Measurements from ENCODE around the gene TBC1D22A. TPM values are rescaled to one million over a fixed set of nuclear protein-coding genes. Genes with fewer than 3 reads are reported as not detected.

The TBC1D22A gene
- total RNA-seq, 2 experiments from 2014 or later = 22.3 to 43.9 TPM

DNA sequence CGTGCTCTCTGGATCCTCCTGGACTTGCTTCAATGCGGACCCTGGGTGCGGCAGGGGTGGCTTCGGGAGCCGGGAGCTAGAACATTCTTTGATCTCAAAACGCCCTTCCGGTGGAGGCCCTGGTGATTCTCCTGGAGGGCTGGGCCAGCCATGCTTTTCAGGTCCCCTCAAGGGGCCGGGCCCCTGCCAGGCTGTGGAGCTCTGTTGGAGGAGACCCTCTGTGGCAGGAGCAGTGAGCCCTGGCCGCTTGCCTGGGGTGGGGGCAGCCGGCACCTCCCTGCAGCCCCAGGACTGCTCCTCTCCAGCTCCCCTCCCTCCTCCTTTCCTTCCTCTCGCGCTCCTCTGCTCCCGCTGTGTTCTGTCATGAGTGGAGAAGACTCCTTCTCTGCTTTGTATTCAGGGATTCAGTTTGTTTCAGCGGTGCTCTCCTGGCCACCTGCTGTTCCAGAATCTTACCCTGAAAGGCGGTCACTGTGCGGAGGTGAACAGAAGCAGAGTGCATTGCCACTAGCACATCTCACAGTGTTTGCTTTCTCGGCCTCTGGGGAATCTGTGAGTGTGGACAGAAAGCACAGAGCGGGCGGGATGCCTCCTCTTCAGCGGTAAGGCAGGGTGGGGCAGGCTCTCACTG is 289.1 kb downstream of the TBC1D22A start:
- no peak for DNase-seq (ENCODE audit: low spot score)
- intact Hi-C loops (cut with micrococcal nuclease; ENCODE audit: unreplicated experiment) = no loop called here
- ChIA-PET CTCF (ENCODE audit: unreplicated experiment) (no interaction called here), POLR2A (no interaction called here)
- Histone ChIP-seq H4K20me1 (ENCODE audit: insufficient read depth, low read length) (no peaks in the 10 kb centered on the region), H2AFZ (ENCODE audit: low read length) (no peak overlapping the region), H3K4me3 (ENCODE audit: low read depth, low read length, poor library complexity, severe bottlenecking) (no peak overlapping the region), H3K27ac (ENCODE audit: low read depth, low read length, poor library complexity, severe bottlenecking) (no peak overlapping the region), H3K4me2 (ENCODE audit: low read length) (no peak overlapping the region), H3K4me1 (ENCODE audit: insufficient read depth, low read length, poor library complexity, severe bottlenecking) (no peaks in the 10 kb centered on the region), H3K36me3 (ENCODE audit: insufficient read depth, low read length) (no peaks in the 10 kb centered on the region), H3K9me3 (ENCODE audit: low read length) (no peaks in the 10 kb centered on the region), H3K79me2 (ENCODE audit: insufficient read depth, low read depth, low read length) (no peaks in the 10 kb centered on the region), H3K9me2 (ENCODE audit: insufficient read depth, low read length) (no peaks in the 10 kb centered on the region)
- no TSS peak for BruUV-seq (replicated peaks)
- TF ChIP-seq EZH2phosphoT487 (IDR thresholded peaks at IDR 0.05; ENCODE audit: borderline replicate concordance, low read depth, low read length) = no peak
- TF ChIP-seq, protein P1, sequence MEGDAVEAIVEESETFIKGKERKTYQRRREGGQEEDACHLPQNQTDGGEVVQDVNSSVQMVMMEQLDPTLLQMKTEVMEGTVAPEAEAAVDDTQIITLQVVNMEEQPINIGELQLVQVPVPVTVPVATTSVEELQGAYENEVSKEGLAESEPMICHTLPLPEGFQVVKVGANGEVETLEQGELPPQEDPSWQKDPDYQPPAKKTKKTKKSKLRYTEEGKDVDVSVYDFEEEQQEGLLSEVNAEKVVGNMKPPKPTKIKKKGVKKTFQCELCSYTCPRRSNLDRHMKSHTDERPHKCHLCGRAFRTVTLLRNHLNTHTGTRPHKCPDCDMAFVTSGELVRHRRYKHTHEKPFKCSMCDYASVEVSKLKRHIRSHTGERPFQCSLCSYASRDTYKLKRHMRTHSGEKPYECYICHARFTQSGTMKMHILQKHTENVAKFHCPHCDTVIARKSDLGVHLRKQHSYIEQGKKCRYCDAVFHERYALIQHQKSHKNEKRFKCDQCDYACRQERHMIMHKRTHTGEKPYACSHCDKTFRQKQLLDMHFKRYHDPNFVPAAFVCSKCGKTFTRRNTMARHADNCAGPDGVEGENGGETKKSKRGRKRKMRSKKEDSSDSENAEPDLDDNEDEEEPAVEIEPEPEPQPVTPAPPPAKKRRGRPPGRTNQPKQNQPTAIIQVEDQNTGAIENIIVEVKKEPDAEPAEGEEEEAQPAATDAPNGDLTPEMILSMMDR (conservative IDR thresholded peaks at IDR 0.05; ENCODE audit: low read length) = no peak

DNA sequence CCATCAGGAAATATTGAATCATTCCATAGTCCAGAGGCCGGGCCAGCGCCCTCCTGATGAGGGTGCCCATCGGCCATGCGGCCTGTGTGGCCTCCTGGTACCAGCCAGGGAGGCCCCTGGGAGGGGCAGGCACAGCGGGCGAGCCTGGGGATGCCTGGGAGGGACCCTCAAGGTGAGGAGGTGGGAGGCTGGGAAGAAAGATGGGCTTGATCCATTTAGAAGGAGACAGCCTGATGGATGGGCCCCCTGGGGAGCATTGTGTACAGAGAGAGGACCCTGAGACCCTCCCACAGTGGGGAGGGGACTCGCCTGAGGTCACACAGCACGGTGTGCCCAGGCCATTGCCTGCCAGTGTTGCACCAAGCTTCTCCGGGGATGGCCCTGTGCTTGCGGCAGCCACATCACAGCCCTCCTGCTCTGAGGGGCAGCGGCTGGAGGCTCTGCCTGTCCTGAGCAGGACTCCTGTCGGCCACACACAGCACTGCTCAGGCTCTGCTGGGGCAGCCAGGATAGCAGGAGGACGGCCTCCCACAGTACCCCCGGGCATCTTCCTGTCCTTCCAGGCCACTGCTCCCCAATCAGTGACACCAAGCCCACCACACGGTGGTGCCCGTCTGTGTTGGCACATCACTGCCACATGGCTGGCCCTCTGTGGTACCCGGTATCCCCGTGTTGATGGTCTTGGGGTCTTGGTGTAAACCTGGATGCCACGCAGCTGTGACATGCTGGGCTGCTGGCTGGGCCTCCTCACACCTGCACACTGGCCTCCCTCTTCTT is 290.0 kb downstream of the TBC1D22A start:
- no TSS peak for BruUV-seq (replicated peaks)
- Histone ChIP-seq H2AFZ (ENCODE audit: low read length) (no peak overlapping the region), H4K20me1 (ENCODE audit: insufficient read depth, low read length) (no peaks in the 10 kb centered on the region), H3K36me3 (ENCODE audit: insufficient read depth, low read length) (no peaks in the 10 kb centered on the region), H3K27ac (ENCODE audit: low read depth, low read length, poor library complexity, severe bottlenecking) (no peak overlapping the region), H3K4me3 (ENCODE audit: low read depth, low read length, poor library complexity, severe bottlenecking) (no peak overlapping the region), H3K4me1 (ENCODE audit: insufficient read depth, low read length, poor library complexity, severe bottlenecking) (no peaks in the 10 kb centered on the region), H3K9me2 (ENCODE audit: insufficient read depth, low read length) (no peaks in the 10 kb centered on the region), H3K4me2 (ENCODE audit: low read length) (no peak overlapping the region), H3K9me3 (ENCODE audit: low read length) (no peaks in the 10 kb centered on the region), H3K79me2 (ENCODE audit: insufficient read depth, low read depth, low read length) (no peaks in the 10 kb centered on the region)
- TF ChIP-seq EZH2phosphoT487 (IDR thresholded peaks at IDR 0.05; ENCODE audit: borderline replicate concordance, low read depth, low read length) = no peak
- TF ChIP-seq, protein P1 (conservative IDR thresholded peaks at IDR 0.05; ENCODE audit: low read length) = no peak
- CTCF ChIA-PET (ENCODE audit: unreplicated experiment) = no interaction called here
- DNase-seq (ENCODE audit: low spot score) = no peak
- intact Hi-C loops (cut with micrococcal nuclease; ENCODE audit: unreplicated experiment) = no loop called here
- POLR2A ChIA-PET = no interaction called here

Measured in OCI-LY7 (cell line).